ENCODE measurements around the gene BRD4.

BRD4 gene

GRCh38 chr19:15317392-15318071 lies 14.8 kb downstream of the BRD4 start (continued):
- TF ChIP-seq ZNF518A (tag by site-specific recombination; conservative IDR thresholded peaks at IDR 0.05; ENCODE audit: low read depth) (no peak), ZNF529 (tag by site-specific recombination; IDR thresholded peaks at IDR 0.05; ENCODE audit: insufficient replicate concordance) (no peak)

GRCh38 chr19:15316498-15316897 lies 15.8 kb downstream of the BRD4 start:
- H3K27ac ChIP-seq (ENCODE audit: extremely low read depth, low read depth, low read length) = no peak overlapping the region
- peaks cover 45% of the 10 kb centered on the region for H3K4me1 ChIP-seq (ENCODE audit: control insufficient read depth, insufficient read depth, low read length)

DNA sequence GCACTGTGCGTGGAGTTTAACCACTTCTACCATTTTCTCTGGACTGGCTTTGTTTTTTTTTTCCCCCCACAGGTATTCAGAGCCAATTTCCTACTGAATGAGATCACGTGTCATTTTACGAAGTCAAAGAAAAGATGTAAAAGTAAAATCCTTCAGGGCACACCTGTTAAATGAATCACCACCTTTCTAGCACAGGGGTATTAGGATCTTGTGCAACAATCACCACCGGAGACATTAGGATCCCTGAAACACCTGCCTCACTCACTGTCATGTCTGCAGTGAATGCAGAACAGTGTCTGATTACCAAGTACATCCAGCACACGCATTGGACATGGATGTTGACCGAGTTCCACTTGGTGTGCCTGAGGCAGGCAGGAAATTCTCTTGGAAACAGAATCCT lies 17.2 kb downstream of the BRD4 start:
- peak; percentile 60; the same call in 1 of the 2 replicates for TF ChIP-seq PRDM6 (tag by site-specific recombination; IDR thresholded peaks at IDR 0.05)
- TF ChIP-seq OSR2 (tag by site-specific recombination; IDR thresholded peaks at IDR 0.05) = peak; percentile 32; the same call in 1 of the 2 replicates
- no peak for TF ChIP-seq ZNF560 (tag by site-specific recombination; IDR thresholded peaks at IDR 0.05; ENCODE audit: borderline replicate concordance)
- peak; percentile 54; the same call in 1 of the 2 replicates for TF ChIP-seq PRDM1 (tag by site-specific recombination; IDR thresholded peaks at IDR 0.05)
- CTCF ChIA-PET = no interaction called here
- peaks cover 38% of the 10 kb centered on the region for H3K4me1 ChIP-seq (ENCODE audit: control insufficient read depth, insufficient read depth, low read length)
- no peak overlapping the region for H3K4me3 ChIP-seq (ENCODE audit: low read depth, low read length)
- POLR2A ChIA-PET = no interaction called here
- H3K36me3 ChIP-seq (ENCODE audit: control insufficient read depth in 2 of 2, insufficient read depth in 1 of 2, low read length in 2 of 2) = peaks cover 0 to 6% of the 10 kb centered on the region in 2 experiments; a peak in 2 of 3 replicates
- H3K9me3 ChIP-seq (ENCODE audit: control insufficient read depth, insufficient read depth, low read depth, low read length) = no peaks in the 10 kb centered on the region
- no peak overlapping the region for H3K27ac ChIP-seq (ENCODE audit: extremely low read depth, low read depth, low read length)

More at GRCh38 chr19:15316498-15316897, 15.8 kb downstream of the BRD4 start:
- TF ChIP-seq ZNF2 (tag by site-specific recombination; IDR thresholded peaks at IDR 0.05) (no peak), ZNF248 (tag by site-specific recombination; IDR thresholded peaks at IDR 0.05) (no peak), ZBTB48 (tag by site-specific recombination; IDR thresholded peaks at IDR 0.05) (no peak), ZNF266 (tag by site-specific recombination; IDR thresholded peaks at IDR 0.05; ENCODE audit: low read depth) (no peak), ZNF423 (tag by site-specific recombination; IDR thresholded peaks at IDR 0.05) (no peak), ATF2 (tag by site-specific recombination; IDR thresholded peaks at IDR 0.05; ENCODE audit: low read depth) (no peak), ZNF830 (tag by site-specific recombination; IDR thresholded peaks at IDR 0.05; ENCODE audit: low read depth) (no peak)
- TF ChIP-seq, protein P1, sequence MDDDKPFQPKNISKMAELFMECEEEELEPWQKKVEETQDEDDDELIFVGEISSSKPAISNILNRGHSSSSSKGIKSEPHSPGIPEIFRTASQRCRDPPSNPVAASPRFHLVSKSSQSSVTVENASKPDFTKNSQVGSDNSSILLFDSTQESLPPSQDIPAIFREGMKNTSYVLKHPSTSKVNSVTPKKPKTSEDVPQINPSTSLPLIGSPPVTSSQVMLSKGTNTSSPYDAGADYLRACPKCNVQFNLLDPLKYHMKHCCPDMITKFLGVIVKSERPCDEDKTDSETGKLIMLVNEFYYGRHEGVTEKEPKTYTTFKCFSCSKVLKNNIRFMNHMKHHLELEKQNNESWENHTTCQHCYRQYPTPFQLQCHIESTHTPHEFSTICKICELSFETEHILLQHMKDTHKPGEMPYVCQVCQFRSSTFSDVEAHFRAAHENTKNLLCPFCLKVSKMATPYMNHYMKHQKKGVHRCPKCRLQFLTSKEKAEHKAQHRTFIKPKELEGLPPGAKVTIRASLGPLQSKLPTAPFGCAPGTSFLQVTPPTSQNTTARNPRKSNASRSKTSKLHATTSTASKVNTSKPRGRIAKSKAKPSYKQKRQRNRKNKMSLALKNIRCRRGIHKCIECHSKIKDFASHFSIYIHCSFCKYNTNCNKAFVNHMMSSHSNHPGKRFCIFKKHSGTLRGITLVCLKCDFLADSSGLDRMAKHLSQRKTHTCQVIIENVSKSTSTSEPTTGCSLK (tag by site-specific recombination; IDR thresholded peaks at IDR 0.05) = no peak
- no peaks in the 10 kb centered on the region for H3K9me3 ChIP-seq (ENCODE audit: control insufficient read depth, insufficient read depth, low read depth, low read length)
- ChIA-PET CTCF (no interaction called here), POLR2A (interaction anchor here (0.6 to 1.7 kb wide), 2 partner anchors 63 to 100 kb away, joined by 3 to 7 read pairs; partner anchors contain the start of gene AKAP8)
- peaks cover 0 to 6% of the 10 kb centered on the region in 2 experiments; a peak in 2 of 3 replicates for H3K36me3 ChIP-seq (ENCODE audit: control insufficient read depth in 2 of 2, insufficient read depth in 1 of 2, low read length in 2 of 2)
- H3K4me3 ChIP-seq (ENCODE audit: low read depth, low read length) = no peak overlapping the region

Data from HEK293 (cell line).